Cerebellar nuclear complex (tissue), 1 donor: ENCODE data around the gene R3HDM2.

ENCODE experiments used
- DNase-seq, 2 experiments: peaks; one replicate each; lab custom pipeline; 2025; lab: John Stamatoyannopoulos, UW

The R3HDM2 gene

DNA sequence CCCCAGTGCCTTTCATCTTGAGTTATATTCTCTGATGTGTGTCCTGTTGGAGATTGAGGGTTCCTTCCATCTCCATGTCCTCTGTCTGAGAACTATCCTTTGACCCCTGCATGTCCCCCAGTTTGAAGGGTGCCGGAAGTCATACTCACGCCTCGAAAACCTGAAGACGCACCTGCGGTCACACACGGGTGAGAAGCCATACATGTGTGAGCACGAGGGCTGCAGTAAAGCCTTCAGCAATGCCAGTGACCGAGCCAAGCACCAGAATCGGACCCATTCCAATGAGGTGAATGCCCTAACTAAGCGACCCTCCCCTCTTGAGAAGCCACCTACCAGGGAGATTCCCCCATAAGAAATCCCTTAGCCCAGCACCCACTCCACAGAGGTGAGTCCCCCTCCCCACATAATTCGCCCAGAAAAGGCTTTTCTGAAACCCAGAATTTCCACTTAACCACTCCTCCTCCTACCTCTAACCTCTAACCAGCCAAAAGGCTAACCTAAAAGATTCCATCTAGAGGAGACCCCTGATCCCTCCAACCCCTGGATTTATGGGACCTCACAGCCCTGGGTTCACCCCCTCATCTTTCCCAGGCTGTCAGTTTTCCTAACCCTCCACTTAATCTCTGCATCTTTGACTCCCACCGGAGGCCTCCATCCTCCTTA, 36.5 kb upstream of the R3HDM2 start:
- no peak for DNase-seq

DNA sequence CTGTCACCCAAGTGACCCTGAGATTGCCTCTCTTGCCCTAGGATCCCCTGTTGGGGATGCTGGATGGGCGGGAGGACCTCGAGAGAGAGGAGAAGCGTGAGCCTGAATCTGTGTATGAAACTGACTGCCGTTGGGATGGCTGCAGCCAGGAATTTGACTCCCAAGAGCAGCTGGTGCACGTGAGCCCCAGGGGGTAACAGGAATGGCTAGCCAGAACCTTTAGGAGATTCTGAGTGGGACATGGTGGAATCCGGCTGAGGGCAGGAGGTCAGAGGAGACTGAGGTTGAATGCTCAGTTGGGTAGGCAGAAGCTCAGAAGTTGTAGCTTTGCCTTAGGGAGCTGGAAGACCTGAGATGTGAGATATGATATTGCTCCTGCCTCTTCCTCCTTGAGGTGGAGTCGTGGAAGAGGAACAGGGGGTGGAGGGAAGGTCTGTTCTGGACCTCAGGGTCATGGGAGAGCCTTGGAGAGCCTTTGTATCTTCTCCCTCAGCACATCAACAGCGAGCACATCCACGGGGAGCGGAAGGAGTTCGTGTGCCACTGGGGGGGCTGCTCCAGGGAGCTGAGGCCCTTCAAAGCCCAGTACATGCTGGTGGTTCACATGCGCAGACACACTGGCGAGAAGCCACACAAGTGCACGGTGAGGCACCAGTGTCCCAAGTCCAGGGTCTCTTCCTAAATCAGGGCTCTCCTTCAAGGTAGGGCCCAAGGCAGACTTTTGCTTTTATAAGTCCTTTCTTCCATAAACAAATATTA, 35.1 kb upstream of the R3HDM2 start:
- DNase-seq = no peak

DNA sequence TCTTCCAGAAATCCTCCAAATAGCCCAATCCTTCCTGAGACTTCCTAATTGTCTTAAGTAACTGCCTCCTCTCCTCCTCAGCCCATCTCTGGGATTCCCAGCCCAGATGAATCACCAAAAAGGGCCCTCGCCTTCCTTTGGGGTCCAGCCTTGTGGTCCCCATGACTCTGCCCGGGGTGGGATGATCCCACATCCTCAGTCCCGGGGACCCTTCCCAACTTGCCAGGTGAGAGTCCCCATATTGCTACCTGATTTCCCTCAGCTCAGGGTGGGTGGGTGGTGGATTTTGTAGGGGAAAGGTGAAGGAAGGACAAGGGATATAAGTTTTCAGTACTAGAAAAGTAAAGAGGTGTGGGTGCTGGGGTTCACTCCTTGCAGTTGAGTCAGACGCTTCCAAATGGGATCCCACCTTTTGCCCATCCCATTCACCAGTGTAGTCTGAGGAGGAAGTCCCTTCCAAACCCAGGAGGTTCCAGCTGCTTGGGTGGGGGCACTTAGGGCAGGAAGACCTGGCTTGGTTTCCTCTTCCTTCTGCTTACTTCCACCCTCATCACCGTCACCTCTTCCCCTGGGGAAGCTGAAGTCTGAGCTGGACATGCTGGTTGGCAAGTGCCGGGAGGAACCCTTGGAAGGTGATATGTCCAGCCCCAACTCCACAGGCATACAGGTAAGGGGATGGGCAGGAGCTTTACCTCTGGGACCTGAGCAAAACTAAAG, 34.3 kb upstream of the R3HDM2 start:
- no peak for DNase-seq

DNA sequence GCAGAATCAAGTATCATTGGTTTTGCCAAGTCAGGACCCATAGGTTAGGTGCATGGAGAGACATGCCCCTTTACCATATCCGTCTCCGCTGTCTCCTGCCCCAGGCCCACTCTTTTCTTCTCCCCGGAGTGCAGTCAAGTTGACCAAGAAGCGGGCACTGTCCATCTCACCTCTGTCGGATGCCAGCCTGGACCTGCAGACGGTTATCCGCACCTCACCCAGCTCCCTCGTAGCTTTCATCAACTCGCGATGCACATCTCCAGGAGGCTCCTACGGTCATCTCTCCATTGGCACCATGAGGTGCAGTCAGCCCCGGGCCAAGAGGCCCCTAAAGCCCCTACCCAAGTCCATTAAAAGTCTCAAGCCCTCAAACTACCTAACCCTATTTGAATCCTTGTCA, 33.7 kb upstream of the R3HDM2 start:
- DNase-seq = no peak

DNA sequence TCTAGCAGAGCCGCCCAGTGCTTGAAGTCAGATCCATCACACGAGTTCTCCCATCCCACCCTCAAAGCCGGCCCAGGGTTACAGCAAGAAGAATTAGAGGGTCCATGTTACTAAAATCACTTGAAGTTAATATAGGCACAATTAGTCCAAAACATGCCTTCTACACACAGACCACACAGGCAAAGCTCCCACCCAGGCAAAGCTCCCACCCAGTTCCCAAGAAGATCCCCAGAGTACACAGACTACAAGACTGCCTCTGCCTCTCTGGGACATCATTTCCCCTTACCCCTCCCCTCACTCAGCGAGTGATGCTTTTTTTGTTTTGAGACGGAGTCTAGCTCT, 32.0 kb upstream of the R3HDM2 start:
- no peak for DNase-seq

DNA sequence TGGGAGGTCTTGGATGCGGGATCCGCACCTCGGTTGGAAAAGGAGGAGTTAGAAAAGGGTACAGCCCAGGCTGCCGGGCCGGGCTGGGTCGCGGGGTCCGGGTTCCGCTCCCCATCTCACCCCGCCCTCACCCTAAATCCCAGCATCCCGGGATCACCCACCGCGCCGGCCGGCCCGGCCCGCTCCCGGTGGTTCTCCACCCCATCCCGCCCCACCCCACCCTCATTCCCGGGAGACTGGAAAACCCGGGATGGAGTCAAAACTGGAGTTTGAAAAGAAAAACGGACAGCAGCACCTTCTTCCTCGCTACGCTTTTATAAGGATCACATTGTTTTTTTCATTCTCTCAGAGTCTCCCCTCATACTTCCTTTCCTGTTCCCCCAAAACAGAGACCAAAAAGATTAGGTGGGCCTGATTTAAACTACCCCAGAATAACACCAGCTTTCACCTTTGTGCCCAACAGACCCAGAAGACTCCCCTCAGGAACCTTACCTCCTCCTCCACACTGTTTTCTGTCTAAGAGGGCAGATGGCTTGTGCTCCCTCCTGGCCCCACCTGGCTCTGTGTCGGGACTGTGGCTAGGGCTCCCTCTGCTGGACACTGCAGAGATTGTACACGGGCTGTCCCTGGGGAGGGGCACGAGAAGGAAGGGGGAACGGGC, 31.5 kb upstream of the R3HDM2 start:
- DNase-seq = peak; percentile 16 to 58

DNA sequence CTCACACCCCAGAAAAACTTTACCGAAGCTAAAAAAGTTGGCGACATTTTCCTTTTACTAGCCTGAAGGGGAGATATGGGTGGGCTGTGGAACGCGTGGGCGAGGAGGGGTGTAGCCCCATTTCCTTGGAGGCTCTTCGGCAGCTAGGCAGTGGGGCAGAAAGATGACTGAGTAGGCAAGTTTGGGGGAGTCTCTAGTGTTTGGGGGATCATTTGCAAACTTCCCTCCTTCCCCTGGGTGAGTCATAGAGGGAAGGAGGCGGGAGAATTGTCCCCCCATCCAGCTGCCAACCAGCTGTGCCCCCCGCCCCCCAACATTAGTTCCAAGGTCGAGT, 31.0 kb upstream of the R3HDM2 start:
- no peak for DNase-seq

DNA sequence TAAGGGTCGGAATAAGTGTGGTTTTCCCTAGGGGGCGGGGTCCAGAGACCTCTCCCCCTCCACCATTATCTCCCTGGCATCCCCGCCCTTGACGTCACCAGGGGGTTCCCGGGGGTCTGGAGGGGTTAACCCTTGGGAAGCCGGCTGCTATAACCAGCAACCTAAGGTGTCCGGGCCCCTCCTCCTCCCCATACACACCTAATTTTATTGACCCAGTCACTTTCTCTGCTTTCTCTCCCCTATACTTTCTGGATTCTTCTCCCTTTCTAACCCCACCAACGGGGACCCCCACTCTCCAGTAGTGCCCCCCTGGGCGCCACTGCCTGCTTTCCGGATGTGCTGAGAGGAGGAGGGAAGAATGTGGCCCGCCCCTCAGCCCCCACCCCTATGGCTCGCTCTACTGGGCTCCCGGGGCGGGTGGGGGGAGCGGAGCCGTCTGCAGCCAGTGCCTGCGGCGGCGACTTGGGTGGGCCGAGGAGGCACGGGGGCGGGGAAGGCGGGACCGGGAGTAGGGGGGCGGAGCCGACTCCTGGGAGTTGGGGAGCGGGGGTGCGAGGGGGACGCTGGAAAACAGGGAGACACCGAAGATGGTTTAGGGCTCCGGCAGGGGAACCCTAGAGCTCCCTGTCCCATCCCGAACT, 30.6 kb upstream of the R3HDM2 start:
- no peak for DNase-seq

DNA sequence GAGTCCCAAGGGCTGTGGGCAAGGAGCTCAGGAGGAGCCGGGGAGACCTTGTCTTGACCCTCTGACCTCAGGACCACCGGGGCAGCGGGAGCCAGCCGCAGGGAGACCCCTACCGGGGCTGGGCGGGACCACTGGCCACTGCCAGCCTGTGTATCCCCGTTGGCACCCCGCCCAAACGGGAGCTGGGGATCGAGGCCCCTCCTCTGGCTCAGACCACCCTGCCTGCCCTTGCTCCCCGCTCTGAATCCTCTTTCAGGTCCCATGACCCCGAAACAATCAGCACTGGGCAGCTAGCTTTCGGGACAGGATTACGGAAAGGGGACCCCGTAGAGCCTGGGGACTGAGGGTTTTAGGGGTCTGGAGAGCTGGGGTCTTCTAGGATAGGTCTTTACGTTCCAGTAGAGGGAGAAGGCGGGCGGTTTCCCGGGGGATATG, 30.0 kb upstream of the R3HDM2 start:
- DNase-seq = no peak

DNA sequence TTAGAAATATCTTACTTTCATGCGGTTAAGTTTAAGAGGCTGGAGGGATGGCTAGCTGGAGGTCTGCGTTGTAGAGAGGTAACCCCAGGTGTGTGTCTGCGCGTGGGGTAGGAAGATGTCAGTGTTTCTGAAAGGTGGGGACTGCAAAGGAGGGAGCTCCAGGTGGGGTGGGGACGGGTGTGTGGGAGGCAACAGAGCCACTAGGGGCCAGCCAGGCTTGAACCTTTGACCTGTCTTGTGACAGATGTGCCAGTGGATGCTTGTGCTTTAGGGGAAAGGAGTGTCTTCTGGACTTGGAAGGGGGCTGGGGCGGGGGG, 29.6 kb upstream of the R3HDM2 start:
- DNase-seq = no peak

DNA sequence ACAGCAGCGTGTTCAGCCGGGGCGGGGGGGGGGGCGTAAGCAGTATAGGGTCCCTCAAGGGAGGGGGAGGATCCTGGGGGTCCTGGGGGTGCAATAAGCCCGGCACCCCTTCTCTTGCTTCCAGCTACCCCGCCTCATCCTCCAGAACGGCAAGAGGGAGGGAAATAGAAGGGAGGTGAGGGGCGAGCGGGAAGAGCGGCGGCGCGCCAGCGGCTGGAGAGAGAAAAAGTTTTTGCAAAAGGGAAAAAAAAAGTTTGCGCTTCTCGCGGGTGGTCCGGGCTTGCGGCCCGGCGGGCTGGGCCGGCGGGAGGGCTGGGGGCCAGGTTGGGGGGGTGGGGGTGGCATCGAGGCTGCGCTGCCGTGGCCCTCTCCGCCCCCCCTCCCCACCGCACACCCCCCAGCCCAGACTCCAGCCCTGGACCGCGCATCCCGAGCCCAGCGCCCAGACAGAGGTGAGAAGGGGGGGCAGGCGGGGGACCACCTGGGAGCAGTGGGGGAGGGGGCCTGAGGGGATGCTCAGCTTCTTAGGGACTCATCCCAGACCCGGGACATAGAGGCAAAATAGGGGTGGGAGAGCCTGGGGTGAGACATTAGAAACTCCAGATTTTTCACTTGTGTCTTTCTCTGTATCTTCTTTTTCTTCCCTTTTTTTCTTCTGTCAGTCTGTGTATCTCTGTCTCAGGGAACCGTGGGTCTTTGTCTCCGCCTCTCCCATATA, 29.1 kb upstream of the R3HDM2 start, which contains the start of gene GLI1:
GLI1 (plus strand) TSS at position 36 of the 718 bp plus-strand sequence. CDS start 3,907 bp downstream, outside the sequence.
- no peak for DNase-seq

DNA sequence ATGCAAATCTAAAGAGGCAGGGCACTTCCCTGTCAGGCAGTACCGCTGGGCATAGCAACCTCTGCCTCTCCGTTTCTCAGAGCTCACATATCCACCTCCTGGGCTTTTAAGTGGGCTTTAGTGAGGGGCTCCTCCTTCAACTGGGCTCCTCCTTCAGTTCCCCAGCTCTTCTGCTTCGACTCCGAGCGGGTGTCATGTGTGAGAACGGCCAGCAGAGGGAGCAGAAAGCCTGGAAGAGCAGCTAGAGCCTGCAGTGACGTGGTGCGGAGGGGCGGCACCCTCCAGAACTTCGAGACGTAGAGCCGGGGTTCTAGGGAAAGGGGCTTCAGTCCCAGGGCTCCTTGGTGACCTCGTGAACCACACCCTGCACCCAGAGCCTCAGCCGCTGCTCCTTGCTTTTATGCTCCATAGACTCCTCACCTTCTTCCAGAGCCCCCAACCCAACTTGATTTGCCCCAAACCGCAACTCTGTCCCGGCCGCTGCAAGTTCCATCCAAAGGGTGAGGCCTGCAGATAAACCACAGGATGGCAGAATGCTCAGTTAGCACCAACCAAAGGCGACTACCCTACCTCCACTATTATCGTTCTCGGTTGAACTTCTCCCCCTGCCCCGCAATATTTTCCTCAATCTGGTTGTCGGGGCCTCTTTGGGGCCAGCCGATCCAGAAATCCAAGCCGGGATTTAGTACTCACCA, 28.4 kb upstream of the R3HDM2 start:
- DNase-seq = peak in 1 of 2 experiments; percentile 50

DNA sequence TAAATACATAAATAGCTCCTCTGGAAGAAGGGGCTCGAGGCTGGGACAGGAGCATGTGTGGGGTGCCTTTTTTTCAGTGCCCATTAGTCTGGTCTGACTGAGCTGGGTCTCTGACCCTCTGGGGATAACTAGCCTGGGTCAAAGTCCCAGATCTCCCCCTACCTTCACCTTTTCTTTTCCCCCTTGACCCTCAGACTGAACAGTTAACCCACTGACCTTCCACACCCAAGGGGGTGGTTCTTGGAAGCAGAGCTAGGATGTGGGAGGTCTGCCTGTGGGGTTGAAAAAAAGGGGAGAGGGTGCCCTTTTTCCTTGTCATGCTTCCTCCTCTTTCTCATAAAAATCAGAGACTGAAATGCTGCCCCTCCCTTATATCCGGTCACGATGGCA, 27.8 kb upstream of the R3HDM2 start:
- DNase-seq = no peak

DNA sequence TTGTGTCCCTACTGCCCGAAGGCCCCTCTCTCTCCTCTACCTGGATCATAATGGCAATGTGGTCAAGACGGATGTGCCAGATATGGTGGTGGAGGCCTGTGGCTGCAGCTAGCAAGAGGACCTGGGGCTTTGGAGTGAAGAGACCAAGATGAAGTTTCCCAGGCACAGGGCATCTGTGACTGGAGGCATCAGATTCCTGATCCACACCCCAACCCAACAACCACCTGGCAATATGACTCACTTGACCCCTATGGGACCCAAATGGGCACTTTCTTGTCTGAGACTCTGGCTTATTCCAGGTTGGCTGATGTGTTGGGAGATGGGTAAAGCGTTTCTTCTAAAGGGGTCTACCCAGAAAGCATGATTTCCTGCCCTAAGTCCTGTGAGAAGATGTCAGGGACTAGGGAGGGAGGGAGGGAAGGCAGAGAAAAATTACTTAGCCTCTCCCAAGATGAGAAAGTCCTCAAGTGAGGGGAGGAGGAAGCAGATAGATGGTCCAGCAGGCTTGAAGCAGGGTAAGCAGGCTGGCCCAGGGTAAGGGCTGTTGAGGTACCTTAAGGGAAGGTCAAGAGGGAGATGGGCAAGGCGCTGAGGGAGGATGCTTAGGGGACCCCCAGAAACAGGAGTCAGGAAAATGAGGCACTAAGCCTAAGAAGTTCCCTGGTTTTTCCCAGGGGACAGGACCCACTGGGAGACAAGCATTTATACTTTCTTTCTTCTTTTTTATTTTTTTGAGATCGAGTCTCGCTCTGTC, 26.1 kb upstream of the R3HDM2 start:
- no peak for DNase-seq

DNA sequence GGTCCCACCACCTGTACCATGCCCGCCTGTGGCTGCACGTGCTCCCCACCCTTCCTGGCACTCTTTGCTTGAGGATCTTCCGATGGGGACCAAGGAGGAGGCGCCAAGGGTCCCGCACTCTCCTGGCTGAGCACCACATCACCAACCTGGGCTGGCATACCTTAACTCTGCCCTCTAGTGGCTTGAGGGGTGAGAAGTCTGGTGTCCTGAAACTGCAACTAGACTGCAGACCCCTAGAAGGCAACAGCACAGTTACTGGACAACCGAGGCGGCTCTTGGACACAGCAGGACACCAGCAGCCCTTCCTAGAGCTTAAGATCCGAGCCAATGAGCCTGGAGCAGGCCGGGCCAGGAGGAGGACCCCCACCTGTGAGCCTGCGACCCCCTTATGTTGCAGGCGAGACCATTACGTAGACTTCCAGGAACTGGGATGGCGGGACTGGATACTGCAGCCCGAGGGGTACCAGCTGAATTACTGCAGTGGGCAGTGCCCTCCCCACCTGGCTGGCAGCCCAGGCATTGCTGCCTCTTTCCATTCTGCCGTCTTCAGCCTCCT, 25.4 kb upstream of the R3HDM2 start:
- peak in 1 of 2 experiments; percentile 8 for DNase-seq

DNA sequence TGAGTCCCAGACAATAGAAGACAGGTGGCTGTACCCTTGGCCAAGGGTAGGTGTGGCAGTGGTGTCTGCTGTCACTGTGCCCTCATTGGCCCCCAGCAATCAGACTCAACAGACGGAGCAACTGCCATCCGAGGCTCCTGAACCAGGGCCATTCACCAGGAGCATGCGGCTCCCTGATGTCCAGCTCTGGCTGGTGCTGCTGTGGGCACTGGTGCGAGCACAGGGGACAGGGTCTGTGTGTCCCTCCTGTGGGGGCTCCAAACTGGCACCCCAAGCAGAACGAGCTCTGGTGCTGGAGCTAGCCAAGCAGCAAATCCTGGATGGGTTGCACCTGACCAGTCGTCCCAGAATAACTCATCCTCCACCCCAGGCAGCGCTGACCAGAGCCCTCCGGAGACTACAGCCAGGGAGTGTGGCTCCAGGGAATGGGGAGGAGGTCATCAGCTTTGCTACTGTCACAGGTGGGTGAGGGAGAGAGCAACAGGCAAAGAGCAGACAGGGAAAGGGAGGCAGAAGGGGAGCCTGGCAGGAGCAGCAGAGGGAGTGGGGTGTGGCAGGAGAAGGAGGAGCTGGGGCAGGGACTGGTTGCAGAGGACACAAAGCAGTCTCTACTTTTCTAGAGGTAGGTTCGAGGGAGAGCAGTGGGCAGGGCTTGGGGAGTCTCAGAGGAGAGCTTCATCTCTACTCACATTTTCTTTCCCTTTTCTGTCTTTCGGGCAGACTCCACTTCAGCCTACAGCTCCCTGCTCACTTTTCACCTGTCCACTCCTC, 24.7 kb upstream of the R3HDM2 start:
- DNase-seq = no peak

DNA sequence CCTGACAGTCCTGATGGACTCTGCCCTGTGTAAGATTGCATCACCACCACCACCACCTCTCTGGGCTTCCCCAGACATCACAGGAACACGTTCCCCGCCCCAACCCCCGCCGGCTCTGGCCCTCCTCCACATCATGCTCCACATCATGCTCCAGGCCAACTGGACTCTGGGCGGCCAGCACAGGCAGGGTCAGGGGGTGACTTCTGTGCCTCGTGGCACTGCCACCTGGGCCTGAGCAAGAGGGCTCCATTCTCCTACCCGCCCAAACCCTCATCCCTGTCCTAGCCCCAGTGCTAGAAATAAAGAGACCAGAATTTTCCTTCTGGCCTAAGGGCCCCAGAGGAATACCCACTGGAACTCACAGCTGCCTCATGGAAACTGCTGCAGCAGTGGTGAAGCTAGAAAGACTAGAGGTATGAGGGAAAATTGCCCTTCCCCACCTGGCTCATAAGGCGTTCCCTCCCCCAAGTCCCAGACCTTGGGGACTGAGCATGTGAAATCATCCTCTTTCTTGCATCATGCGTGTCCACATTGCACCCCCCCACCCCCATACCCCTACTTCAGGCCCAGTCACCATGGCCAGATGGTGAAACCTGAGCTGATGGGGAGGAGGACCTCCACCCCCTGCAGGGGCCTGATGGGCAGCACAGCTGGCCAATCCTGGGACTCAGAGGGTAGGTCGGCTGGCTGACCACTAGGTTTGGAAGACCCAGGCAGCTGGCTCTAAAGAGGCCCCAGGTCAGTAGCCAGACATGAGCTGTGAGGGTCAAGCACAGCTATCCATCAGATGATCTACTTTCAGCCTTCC, 23.9 kb upstream of the R3HDM2 start, which contains the start of gene INHBE:
INHBE (plus strand) TSS at position 742 of the 808 bp plus-strand sequence. CDS start 230 bp downstream, outside the sequence.
- no peak for DNase-seq

DNA sequence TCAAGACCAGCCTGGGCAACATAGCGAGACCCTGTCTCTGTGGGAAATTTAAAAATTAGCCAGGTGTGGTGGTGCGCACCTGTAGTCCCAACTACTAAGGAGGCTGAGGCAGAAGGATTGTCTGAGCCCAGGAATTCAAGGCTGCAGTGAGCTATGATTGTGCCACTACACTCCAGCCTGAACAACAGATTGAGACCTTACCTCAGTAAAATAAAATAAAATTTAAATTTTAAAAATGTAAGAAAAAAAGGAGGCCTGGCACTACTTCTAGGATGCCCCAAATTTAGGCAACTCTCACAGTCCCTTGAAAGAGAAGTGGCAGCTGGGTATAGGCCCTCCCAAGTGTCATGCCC, 23.3 kb upstream of the R3HDM2 start:
- DNase-seq = no peak
